Ovary (tissue), 9 donors: Measurements from ENCODE around the gene CIC. TPM values are rescaled to one million over a fixed set of nuclear protein-coding genes. Genes with fewer than 3 reads are reported as not detected.
A peak's percentile ranks its signal among the peaks of the same experiment; 100 is the strongest.

Experiments
- DNase-seq, 5 donors: peaks; one replicate each; pipeline ENCODE4 v3.0.0-alpha.2; 2019 to 2020
- H3K27ac ChIP-seq, 2 donors: fragments of 200-600 bp; one replicate each; pipeline versions ENCODE4 v1.5.1 to v1.8.0; 2019 to 2022
- H3K27me3 ChIP-seq: fragments of 200-600 bp; one replicate; pipeline ENCODE4 v1.8.0; 2022
- H3K36me3 ChIP-seq: fragments of 200-600 bp; sonication (generic); one replicate; pipeline ENCODE4 v1.5.1; 2019
- H3K4me1 ChIP-seq: one replicate; pipeline ENCODE4 v1.8.1; 2013; ENCODE audit warnings: mild to moderate bottlenecking, moderate library complexity; ENCODE audit not compliant: insufficient read depth
- H3K4me3 ChIP-seq: fragments of 200-600 bp; sonication (generic); one replicate; pipeline ENCODE4 v1.5.1; 2017
- H3K9me3 ChIP-seq, 2 donors: fragments of 200-600 bp in 1 of 2; sonication (generic) in 1 of 2; one replicate each; pipeline versions ENCODE4 v1.5.1 to v1.8.1; 2013 to 2019; ENCODE audit warnings: mild to moderate bottlenecking in 1 of 2, moderate library complexity in 1 of 2
- CTCF ChIP-seq, 3 donors: fragments of 450-650 bp in 2 of 3; fragments of 200-600 bp in 1 of 3; IDR thresholded peaks; one replicate each; pipeline versions ENCODE4 v1.5.1 to v1.8.0; 2016 to 2022; ENCODE audit warnings: antibody characterized with exemption in 3 of 3, mild to moderate bottlenecking in 1 of 3
- EP300 ChIP-seq: sonication (generic); formaldehyde crosslinking; IDR thresholded peaks from one replicate; pipeline ENCODE4 v1.6.1; 2017; ENCODE audit warnings: antibody characterized with exemption
- POLR2A ChIP-seq: fragments of 450-650 bp; IDR thresholded peaks from one replicate; pipeline ENCODE4 v1.6.1; 2017; ENCODE audit warnings: antibody characterized with exemption, mild to moderate bottlenecking, moderate library complexity
- WGBS, 3 donors: extraction: QIAGEN DNeasy Blood & Tissue Kit in 1 of 3; methylation state at CpG; one replicate each; pipeline versions ENCODE4 v1.1.5 to v1.1.7; 2013 to 2017; 5-methylcytosine and 5-hydroxymethylcytosine counted together
- intact Hi-C, 4 donors: fragments of 100-400 bp; cut with DNase I; formaldehyde crosslinking; loops; one replicate each; pipeline versions ENCODE4 v1.11.0 to v1.15.1; 2022 to 2023
- polyA plus RNA-seq, 2 donors: library from polyadenylated mRNA; stranded (reverse); fragments of 200-250 nt in 1 of 2; fragments of 350-450 nt in 1 of 2; fragmentation: Illumina TruSeq in 1 of 2; extraction: RNeasy Lipid Tissue Mini Kit (QIAGEN cat#74804) in 1 of 2; gene quantifications; one replicate each; pipeline ENCODE4 v1.2.3, GENCODE V29; 2013 to 2014
- total RNA-seq, 7 donors: library from RNA; depleted of rRNA in 2 of 7; stranded (reverse); fragments of >200 nt in 2 of 7; fragmentation: NEBNext Ultra II Directional in 3 of 7; extraction: Animal tissue kit (Norgen Biotek cat#: 25700) in 3 of 7; gene quantifications; one replicate each; pipeline versions ENCODE4 v1.1.0 to v1.2.4, GENCODE V29; 2016 to 2023
- donor health status: DM: no; HTN: no; CAD: no; lungs with moderate emphysema.
- donor health status: DM: no; HTN: no; CAD: no.
- donor health status: Bipolar disorder and iron deficiency.
- donor health status: DM: yes; HTN: yes; CAD: no.
- donor health status: DM: no; HTN: no; CAD: no.
- donor health status: DM: yes; HTN: yes; CAD: no.

Gene CIC
- total and polyA plus RNA-seq, 9 donors: 6.6 to 139 (median 97.9) TPM

GRCh38 chr19:42273407-42274064 lies 4.5 kb downstream of the CIC start:
- intact Hi-C loops: no loop called here
- Histone ChIP-seq H3K4me1 (peaks cover 4% of the 10 kb centered on the region), H3K36me3 (no peaks in the 10 kb centered on the region), H3K27me3 (no peaks in the 10 kb centered on the region), H3K4me3 (no peak overlapping the region), H3K27ac (no peak overlapping the region), H3K9me3 (no peaks in the 10 kb centered on the region)
- no peak for TF ChIP-seq CTCF (IDR thresholded peaks at IDR 0.05)
- TF ChIP-seq EP300: no peak
- no peak for TF ChIP-seq POLR2A
- peak in 2 of 5 donors; percentile 29 to 34 for DNase-seq
- WGBS, 3 donors: 91 to 95% (median 93%) methylated on average over 42 to 43 of the region's 43 CpGs

GRCh38 chr19:42274065-42274682 lies 5.1 kb downstream of the CIC start:
- no peak overlapping the region for H3K27ac ChIP-seq
- peaks cover 4% of the 10 kb centered on the region for H3K4me1 ChIP-seq
- DNase-seq: peak in 3 of 5 donors; percentile 20 to 42 (median 23)

GRCh38 chr19:42275103-42275502 lies 6.1 kb downstream of the CIC start:
- Histone ChIP-seq H3K27me3 (no peaks in the 10 kb centered on the region), H3K4me3 (no peak overlapping the region), H3K36me3 (no peaks in the 10 kb centered on the region), H3K27ac (no peak overlapping the region), H3K4me1 (peaks cover 8% of the 10 kb centered on the region), H3K9me3 (no peaks in the 10 kb centered on the region)
- intact Hi-C loops: no loop called here
- DNase-seq: peak in 2 of 5 donors; percentile 24 to 35
- WGBS, 3 donors: 60 to 64% (median 62%) methylated on average over 7 of the region's 7 CpGs
- no peak for TF ChIP-seq POLR2A

More at GRCh38 chr19:42274065-42274682, 5.1 kb downstream of the CIC start:
- H3K36me3 ChIP-seq: no peaks in the 10 kb centered on the region
- intact Hi-C loops: no loop called here
- no peak overlapping the region for H3K4me3 ChIP-seq
- no peaks in the 10 kb centered on the region for H3K9me3 ChIP-seq
- no peak for TF ChIP-seq CTCF (IDR thresholded peaks at IDR 0.05)
- TF ChIP-seq EP300: no peak
- no peak for TF ChIP-seq POLR2A
- no peaks in the 10 kb centered on the region for H3K27me3 ChIP-seq
- WGBS, 3 donors: 86 to 90% (median 88%) methylated on average over 22 of the region's 22 CpGs

GRCh38 chr19:42275517-42275916 lies 6.5 kb downstream of the CIC start:
- H3K4me1 ChIP-seq: peaks cover 7% of the 10 kb centered on the region
- no peak overlapping the region for H3K27ac ChIP-seq
- intact Hi-C loops: no loop called here

More at GRCh38 chr19:42275517-42275916, 6.5 kb downstream of the CIC start:
- WGBS, 3 donors: 85 to 90% (median 88%) methylated on average over 3 of the region's 3 CpGs
- Histone ChIP-seq H3K36me3 (no peaks in the 10 kb centered on the region), H3K9me3 (no peaks in the 10 kb centered on the region), H3K4me3 (no peak overlapping the region), H3K27me3 (no peaks in the 10 kb centered on the region)
- no peak for TF ChIP-seq EP300
- TF ChIP-seq CTCF (IDR thresholded peaks at IDR 0.05): no peak
- TF ChIP-seq POLR2A: no peak
- DNase-seq: no peak
